WERI-Rb-1 (cell line): ENCODE results near the gene MYH14.
A peak's percentile ranks its signal among the peaks of the same experiment; 100 is the strongest.

Experiments used
- DNase-seq: peaks from one replicate; pipeline ENCODE4 v3.0.0-alpha.2; 2020
- H3K27ac ChIP-seq: fragments of 250-450 bp; sonication (Bioruptor Pico); 2 replicates; pipeline ENCODE4 v1.5.1; 2020; ENCODE audit warnings: mild to moderate bottlenecking, moderate library complexity
- H3K27me3 ChIP-seq: fragments of 250-450 bp; sonication (Bioruptor Pico); 2 replicates; pipeline ENCODE4 v1.5.1; 2021; ENCODE audit warnings: mild to moderate bottlenecking, low read depth, moderate library complexity; ENCODE audit not compliant: insufficient read depth, severe bottlenecking
- H3K36me3 ChIP-seq: fragments of 250-450 bp; sonication (Bioruptor Pico); 2 replicates; pipeline ENCODE4 v1.5.1; 2020; ENCODE audit warnings: mild to moderate bottlenecking, moderate library complexity
- H3K4me3 ChIP-seq: 2 replicates; pipeline ENCODE4 v1.5.1; 2011; ENCODE audit warnings: low read depth, mild to moderate bottlenecking, control low read depth, low read length
- H3K9me3 ChIP-seq: fragments of 250-450 bp; sonication (Bioruptor Pico); 2 replicates; pipeline ENCODE4 v1.5.1; 2021; ENCODE audit warnings: mild to moderate bottlenecking, moderate library complexity; ENCODE audit not compliant: severe bottlenecking
- TF ChIP-seq, protein P1 (sequence below): IDR thresholded peaks from 2 replicates; pipeline ENCODE4 v1.5.1; 2011; ENCODE audit warnings: low read depth, mild to moderate bottlenecking, control low read depth, inconsistent platforms, low read length

MYH14 gene

GRCh38 chr19:50257141-50257540 lies 53.7 kb downstream of the MYH14 start:
- Histone ChIP-seq H3K27me3 (peaks cover 11% of the 10 kb centered on the region), H3K4me3 (no peak overlapping the region), H3K9me3 (peaks cover 34% of the 10 kb centered on the region), H3K27ac (no peak overlapping the region), H3K36me3 (no peaks in the 10 kb centered on the region)
- DNase-seq = no peak
- TF ChIP-seq, protein P1, sequence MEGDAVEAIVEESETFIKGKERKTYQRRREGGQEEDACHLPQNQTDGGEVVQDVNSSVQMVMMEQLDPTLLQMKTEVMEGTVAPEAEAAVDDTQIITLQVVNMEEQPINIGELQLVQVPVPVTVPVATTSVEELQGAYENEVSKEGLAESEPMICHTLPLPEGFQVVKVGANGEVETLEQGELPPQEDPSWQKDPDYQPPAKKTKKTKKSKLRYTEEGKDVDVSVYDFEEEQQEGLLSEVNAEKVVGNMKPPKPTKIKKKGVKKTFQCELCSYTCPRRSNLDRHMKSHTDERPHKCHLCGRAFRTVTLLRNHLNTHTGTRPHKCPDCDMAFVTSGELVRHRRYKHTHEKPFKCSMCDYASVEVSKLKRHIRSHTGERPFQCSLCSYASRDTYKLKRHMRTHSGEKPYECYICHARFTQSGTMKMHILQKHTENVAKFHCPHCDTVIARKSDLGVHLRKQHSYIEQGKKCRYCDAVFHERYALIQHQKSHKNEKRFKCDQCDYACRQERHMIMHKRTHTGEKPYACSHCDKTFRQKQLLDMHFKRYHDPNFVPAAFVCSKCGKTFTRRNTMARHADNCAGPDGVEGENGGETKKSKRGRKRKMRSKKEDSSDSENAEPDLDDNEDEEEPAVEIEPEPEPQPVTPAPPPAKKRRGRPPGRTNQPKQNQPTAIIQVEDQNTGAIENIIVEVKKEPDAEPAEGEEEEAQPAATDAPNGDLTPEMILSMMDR = no peak

- H3K36me3 ChIP-seq = no peaks in the 10 kb centered on the region
- peaks cover 11% of the 10 kb centered on the region for H3K27me3 ChIP-seq
- H3K27ac ChIP-seq = no peak overlapping the region
- TF ChIP-seq, protein P1 = peak; percentile 32; the same call in 1 of the 2 replicates
- DNase-seq = no peak
- H3K9me3 ChIP-seq = peaks cover 18% of the 10 kb centered on the region
- H3K4me3 ChIP-seq = no peak overlapping the region
These were observed 55.5 kb downstream of the MYH14 start for GRCh38 chr19:50258918-50259372.

- no peak overlapping the region for H3K27ac ChIP-seq
- H3K9me3 ChIP-seq = peaks cover 13% of the 10 kb centered on the region
- H3K4me3 ChIP-seq = no peak overlapping the region
- H3K27me3 ChIP-seq = peaks cover 21% of the 10 kb centered on the region
- no peaks in the 10 kb centered on the region for H3K36me3 ChIP-seq
- TF ChIP-seq, protein P1 = no peak
- DNase-seq = no peak
These were observed 58.1 kb downstream of the MYH14 start for GRCh38 chr19:50261446-50261970.

GRCh38 chr19:50263176-50263575 lies 59.8 kb downstream of the MYH14 start:
- Histone ChIP-seq H3K9me3 (peaks cover 3% of the 10 kb centered on the region), H3K4me3 (no peak overlapping the region), H3K27ac (no peak overlapping the region), H3K36me3 (no peaks in the 10 kb centered on the region), H3K27me3 (peaks cover 26% of the 10 kb centered on the region)
- TF ChIP-seq, protein P1 = no peak
- DNase-seq = no peak

- no peaks in the 10 kb centered on the region for H3K9me3 ChIP-seq
- DNase-seq = no peak
- H3K4me3 ChIP-seq = no peak overlapping the region
- TF ChIP-seq, protein P1 = no peak
- H3K27ac ChIP-seq = no peak overlapping the region
- H3K36me3 ChIP-seq = no peaks in the 10 kb centered on the region
- peaks cover 27% of the 10 kb centered on the region for H3K27me3 ChIP-seq
These were observed 61.2 kb downstream of the MYH14 start for GRCh38 chr19:50264483-50265186.

- TF ChIP-seq, protein P1 = no peak
- H3K27me3 ChIP-seq = peaks cover 32% of the 10 kb centered on the region
- H3K27ac ChIP-seq = no peak overlapping the region
- H3K36me3 ChIP-seq = no peaks in the 10 kb centered on the region
- no peak for DNase-seq
- no peaks in the 10 kb centered on the region for H3K9me3 ChIP-seq
- H3K4me3 ChIP-seq = no peak overlapping the region
These were observed 62.6 kb downstream of the MYH14 start for GRCh38 chr19:50266041-50266440.
